SK-N-SH (cell line): Measurements from ENCODE around the gene PTPRD. TPM values are rescaled to one million over a fixed set of nuclear protein-coding genes. Genes with fewer than 3 reads are reported as not detected.

Experiments used
- CTCF ChIA-PET: fragments of 300-600, 350-600 bp; formaldehyde crosslinking; extraction: SDS; loops from one replicate; lab custom pipeline; 2021; lab: Yijun Ruan, JAX
- POLR2A ChIA-PET: fragments of 350-600 bp; sonication (Branson Sonifier 250); formaldehyde crosslinking; extraction: SDS; loops from one replicate; lab custom pipeline; 2020; ENCODE audit warnings: antibody characterized with exemption, inconsistent platforms; lab: Yijun Ruan, JAX
- DNase-seq: peaks from one replicate; pipeline ENCODE4 v3.0.0; 2012
- H2AFZ ChIP-seq: fragments of 200-600 bp; sonication (generic); 2 replicates; pipeline ENCODE4 v1.8.1; 2016; ENCODE audit warnings: antibody characterized with exemption, mild to moderate bottlenecking, low read depth
- H3F3A ChIP-seq: fragments of 200-600 bp; sonication (generic); replicated peaks from 2 replicates; pipeline ENCODE3; 2016; ENCODE audit warnings: antibody characterized with exemption, mild to moderate bottlenecking; ENCODE audit not compliant: insufficient read depth
- H3K27ac ChIP-seq, 2 experiments: fragments of 200-500 bp in 1 of 2; fragments of 200-600 bp in 1 of 2; sonication (Bioruptor generic) in 1 of 2; sonication (generic), shearing (Covaris generic) in 1 of 2; 2 replicates each; pipeline versions ENCODE4 v1.5.1 to v1.6.1; 2014 to 2016; ENCODE audit warnings: low read depth in 2 of 2, inconsistent platforms in 1 of 2, low read length in 1 of 2, mild to moderate bottlenecking in 1 of 2, mixed read lengths in 1 of 2
- H3K27me3 ChIP-seq: fragments of 200-600 bp; sonication (generic), shearing (Covaris generic); 2 replicates; pipeline ENCODE4 v1.6.1; 2016; ENCODE audit warnings: mixed run types; ENCODE audit not compliant: insufficient read depth
- H3K36me3 ChIP-seq, 2 experiments: fragments of 200-500 bp in 1 of 2; fragments of 200-600 bp in 1 of 2; sonication (Bioruptor generic) in 1 of 2; sonication (generic) in 1 of 2; replicated peaks in 1 of 2; 2 replicates each; pipeline versions ENCODE3 to v1.5.1; 2014 to 2016; ENCODE audit warnings: low read length in 1 of 2, mild to moderate bottlenecking in 1 of 2; ENCODE audit not compliant: insufficient read depth in 2 of 2, control insufficient read depth in 1 of 2
- H3K4me1 ChIP-seq, 2 experiments: fragments of 200-500 bp in 1 of 2; fragments of 200-600 bp in 1 of 2; sonication (Bioruptor generic) in 1 of 2; sonication (generic), shearing (Covaris generic) in 1 of 2; 2 replicates each; pipeline versions ENCODE4 v1.5.1 to v1.6.1; 2014 to 2016; ENCODE audit warnings: low read depth in 1 of 2, low read length in 1 of 2, mixed run types in 1 of 2; ENCODE audit not compliant: insufficient read depth in 2 of 2, control insufficient read depth in 1 of 2
- H3K4me2 ChIP-seq: fragments of 200-600 bp; sonication (generic), shearing (Covaris generic); 2 replicates; pipeline ENCODE4 v1.6.1; 2017; ENCODE audit warnings: mixed run types
- H3K4me3 ChIP-seq, 2 experiments: fragments of 200-500 bp in 1 of 2; fragments of 200-600 bp in 1 of 2; sonication (Bioruptor generic) in 1 of 2; sonication (generic), shearing (Covaris generic) in 1 of 2; 2 replicates each; pipeline versions ENCODE4 v1.5.1 to v1.8.1; 2014 to 2016; ENCODE audit warnings: low read depth in 2 of 2, inconsistent platforms in 1 of 2, low read length in 1 of 2, mild to moderate bottlenecking in 1 of 2, mixed read lengths in 1 of 2, moderate library complexity in 1 of 2
- H3K79me2 ChIP-seq: fragments of 200-600 bp; sonication (generic); 2 replicates; pipeline ENCODE4 v1.8.1; 2017; ENCODE audit warnings: mild to moderate bottlenecking; ENCODE audit not compliant: insufficient read depth
- H3K9ac ChIP-seq: fragments of 200-600 bp; sonication (generic); 2 replicates; pipeline ENCODE4 v1.6.1; 2017; ENCODE audit warnings: mixed run types
- H3K9me2 ChIP-seq: fragments of 200-600 bp; sonication (generic); 2 replicates; pipeline ENCODE4 v1.6.1; 2017; ENCODE audit warnings: mixed run types
- H3K9me3 ChIP-seq: fragments of 200-600 bp; sonication (generic); 2 replicates; pipeline ENCODE4 v1.6.1; 2017; ENCODE audit warnings: mixed run types, mild to moderate bottlenecking, moderate library complexity
- H4K20me1 ChIP-seq: fragments of 200-600 bp; sonication (generic); 2 replicates; pipeline ENCODE4 v1.6.1; 2017; ENCODE audit warnings: mild to moderate bottlenecking, mixed run types; ENCODE audit not compliant: insufficient read depth
- CHD2 ChIP-seq: fragments of 150-350 bp; IDR thresholded peaks from 2 replicates; pipeline ENCODE4 v1.6.1; 2018; ENCODE audit warnings: low read length; ENCODE audit not compliant: partially characterized antibody
- ELF1 ChIP-seq: IDR thresholded peaks from 2 replicates; pipeline ENCODE4 v1.4.0; 2012
- EZH2phosphoT487 ChIP-seq: fragments of 200-600 bp; sonication (generic); IDR thresholded peaks from 2 replicates; pipeline ENCODE4 v1.6.1; 2017; ENCODE audit warnings: low read depth, mixed run types, mild to moderate bottlenecking, antibody characterized with exemption, moderate library complexity, borderline replicate concordance
- FOSL2 ChIP-seq: IDR thresholded peaks from 2 replicates; pipeline ENCODE4 v1.4.0; 2012; ENCODE audit warnings: low read depth, mild to moderate bottlenecking, moderate library complexity, borderline replicate concordance
- FOXJ3 ChIP-seq: sonication (generic); formaldehyde crosslinking; IDR thresholded peaks from 2 replicates; pipeline ENCODE4 v1.5.1; 2020; ENCODE audit warnings: mild to moderate bottlenecking, missing genetic modification reagents
- FOXM1 ChIP-seq: IDR thresholded peaks from 2 replicates; pipeline ENCODE4 v1.4.0; 2012; ENCODE audit warnings: low read depth, mild to moderate bottlenecking
- GABPA ChIP-seq: IDR thresholded peaks from 2 replicates; pipeline ENCODE4 v1.4.0; 2012; ENCODE audit warnings: low read depth, mild to moderate bottlenecking
- GATA2 ChIP-seq: sonication (generic); formaldehyde crosslinking; IDR thresholded peaks from 2 replicates; pipeline ENCODE4 v1.5.0; 2020; ENCODE audit warnings: mild to moderate bottlenecking, missing genetic modification reagents
- MEF2A ChIP-seq: IDR thresholded peaks from 2 replicates; pipeline ENCODE4 v1.4.0; 2012; ENCODE audit warnings: low read depth, borderline replicate concordance
- MXI1 ChIP-seq: IDR thresholded peaks from 2 replicates; pipeline ENCODE4 v1.6.1; 2012; ENCODE audit warnings: mild to moderate bottlenecking, low read depth, low read length, improper control_type of control experiment
- NFIC ChIP-seq: IDR thresholded peaks from 2 replicates; pipeline ENCODE4 v1.4.0; 2012; ENCODE audit warnings: borderline replicate concordance
- POLR2AphosphoS5 ChIP-seq: IDR thresholded peaks from 2 replicates; pipeline ENCODE4 v1.6.1; 2012; ENCODE audit warnings: low read depth, low read length
- RFX5 ChIP-seq: IDR thresholded peaks from 2 replicates; pipeline ENCODE4 v1.6.1; 2012; ENCODE audit warnings: mild to moderate bottlenecking, improper control_type of control experiment, low read length
- RXRA ChIP-seq: IDR thresholded peaks from 2 replicates; pipeline ENCODE4 v1.4.0; 2012; ENCODE audit warnings: low read depth, mild to moderate bottlenecking, borderline replicate concordance
- SIN3A ChIP-seq: IDR thresholded peaks from 2 replicates; pipeline ENCODE4 v1.6.1; 2012; ENCODE audit warnings: low read depth, mild to moderate bottlenecking, low read length, moderate library complexity, borderline replicate concordance
- TAF1 ChIP-seq: IDR thresholded peaks from 2 replicates; pipeline ENCODE4 v1.6.1; 2012; ENCODE audit warnings: low read depth, mild to moderate bottlenecking, low read length, moderate library complexity, borderline replicate concordance
- TCF12 ChIP-seq: IDR thresholded peaks from 2 replicates; pipeline ENCODE4 v1.4.0; 2012
- TEAD4 ChIP-seq: IDR thresholded peaks from 2 replicates; pipeline ENCODE4 v1.4.0; 2012; ENCODE audit warnings: mild to moderate bottlenecking, borderline replicate concordance; ENCODE audit not compliant: insufficient read depth
- USF2 ChIP-seq: fragments of 150-350 bp; IDR thresholded peaks from 2 replicates; pipeline ENCODE4 v1.6.1; 2017; ENCODE audit warnings: antibody characterized with exemption, low read length, low read depth, borderline replicate concordance
- YY1 ChIP-seq: IDR thresholded peaks from 2 replicates; pipeline ENCODE4 v1.4.0; 2012; ENCODE audit warnings: low read depth, mild to moderate bottlenecking
- WGBS: methylation state at CpG from one replicate; pipeline ENCODE4 v1.1.6; 2017; ENCODE audit warnings: low lambda C conversion rate; 5-methylcytosine and 5-hydroxymethylcytosine counted together
- polyA plus RNA-seq, 3 experiments: library from polyadenylated mRNA; depleted of rRNA; stranded (reverse); fragments of >200 nt; gene quantifications; 2 replicates each; pipeline ENCODE4 v1.2.3, GENCODE V29; 2012
- TF ChIP-seq, protein P1 (sequence below): IDR thresholded peaks from 2 replicates; pipeline ENCODE4 v1.4.0; 2012; ENCODE audit warnings: low read depth, borderline replicate concordance
- TF ChIP-seq, protein P2 (sequence below): IDR thresholded peaks from 2 replicates; pipeline ENCODE4 v1.4.0; 2012; ENCODE audit warnings: low read depth, borderline replicate concordance
- TF ChIP-seq, protein P3 (sequence below): IDR thresholded peaks from 2 replicates; pipeline ENCODE4; 2012

PTPRD gene
- polyA plus RNA-seq, 1 of the 3 experiments (the other 2 are of a cell fraction) = 0.15 TPM

DNA sequence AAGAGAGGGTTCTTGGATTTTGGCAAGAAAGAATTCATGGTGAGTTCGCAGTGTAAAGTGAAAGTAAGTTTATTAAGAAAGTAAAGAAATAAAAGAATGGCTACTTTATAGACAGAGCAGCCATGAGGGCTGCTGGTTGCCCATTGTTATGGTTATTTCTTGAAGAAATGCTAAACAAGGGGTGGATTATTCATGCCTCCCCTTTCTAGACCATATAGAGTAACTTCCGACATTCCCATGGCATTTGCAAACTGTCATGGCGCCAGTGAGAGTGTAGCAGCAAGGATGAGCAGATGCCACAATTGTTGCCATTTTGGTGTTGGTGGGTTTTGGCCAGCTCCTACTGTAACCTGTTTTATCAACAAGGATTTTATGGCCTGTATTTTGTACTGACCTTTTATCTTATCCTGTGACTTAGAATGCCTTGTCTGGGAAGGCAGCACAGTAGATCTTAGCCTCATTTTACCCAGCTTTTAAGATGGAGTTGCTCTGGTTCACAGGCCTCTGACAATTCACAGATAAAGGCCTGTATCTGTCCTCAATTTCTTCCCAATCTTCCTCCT is 1787.1 kb downstream of the PTPRD start:
- no peak overlapping the region for H3K4me3 ChIP-seq
- no peak overlapping the region for H2AFZ ChIP-seq

GRCh38 chr9:8823131-8823895 is 1789.5 kb downstream of the PTPRD start:
- Histone ChIP-seq H3K9me2 (no peaks in the 10 kb centered on the region), H4K20me1 (no peaks in the 10 kb centered on the region), H3K4me2 (no peak overlapping the region), H3K9ac (no peak overlapping the region), H3K36me3 (no peaks in the 10 kb centered on the region), H3K4me3 (no peak overlapping the region), H3K27ac (no peak overlapping the region), H3K27me3 (no peaks in the 10 kb centered on the region), H3K79me2 (no peaks in the 10 kb centered on the region), H3K9me3 (no peaks in the 10 kb centered on the region), H3F3A (no peaks in the 10 kb centered on the region), H2AFZ (no peak overlapping the region), H3K4me1 (no peaks in the 10 kb centered on the region)
- TF ChIP-seq, protein P1, sequence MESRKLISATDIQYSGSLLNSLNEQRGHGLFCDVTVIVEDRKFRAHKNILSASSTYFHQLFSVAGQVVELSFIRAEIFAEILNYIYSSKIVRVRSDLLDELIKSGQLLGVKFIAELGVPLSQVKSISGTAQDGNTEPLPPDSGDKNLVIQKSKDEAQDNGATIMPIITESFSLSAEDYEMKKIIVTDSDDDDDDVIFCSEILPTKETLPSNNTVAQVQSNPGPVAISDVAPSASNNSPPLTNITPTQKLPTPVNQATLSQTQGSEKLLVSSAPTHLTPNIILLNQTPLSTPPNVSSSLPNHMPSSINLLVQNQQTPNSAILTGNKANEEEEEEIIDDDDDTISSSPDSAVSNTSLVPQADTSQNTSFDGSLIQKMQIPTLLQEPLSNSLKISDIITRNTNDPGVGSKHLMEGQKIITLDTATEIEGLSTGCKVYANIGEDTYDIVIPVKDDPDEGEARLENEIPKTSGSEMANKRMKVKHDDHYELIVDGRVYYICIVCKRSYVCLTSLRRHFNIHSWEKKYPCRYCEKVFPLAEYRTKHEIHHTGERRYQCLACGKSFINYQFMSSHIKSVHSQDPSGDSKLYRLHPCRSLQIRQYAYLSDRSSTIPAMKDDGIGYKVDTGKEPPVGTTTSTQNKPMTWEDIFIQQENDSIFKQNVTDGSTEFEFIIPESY = no peak
- TF ChIP-seq TAF1 = no peak
- TF ChIP-seq CHD2 = no peak
- no peak for TF ChIP-seq TCF12
- no peak for TF ChIP-seq USF2
- TF ChIP-seq EZH2phosphoT487 = no peak
- TF ChIP-seq MXI1 = no peak
- no peak for TF ChIP-seq GABPA
- no peak for TF ChIP-seq RXRA
- WGBS = 82% methylated on average over 10 of the region's 10 CpGs
- DNase-seq = no peak
- ChIA-PET CTCF (interaction anchor here (1.2 kb wide), 1 partner anchor 13 kb away, joined by 3 read pairs; no protein-coding TSS in a partner anchor), POLR2A (no interaction called here)

More for the DNA sequence above, 1787.1 kb downstream of the PTPRD start:
- Histone ChIP-seq H3F3A (no peaks in the 10 kb centered on the region), H3K36me3 (no peaks in the 10 kb centered on the region), H3K9me2 (no peaks in the 10 kb centered on the region), H3K27me3 (no peaks in the 10 kb centered on the region), H3K9ac (no peak overlapping the region), H3K4me2 (no peak overlapping the region), H3K9me3 (no peaks in the 10 kb centered on the region), H3K4me1 (no peaks in the 10 kb centered on the region; a peak in 1 of 4 replicates), H4K20me1 (no peaks in the 10 kb centered on the region), H3K79me2 (no peaks in the 10 kb centered on the region), H3K27ac (no peak overlapping the region)
- ChIA-PET CTCF (interaction anchor here (0.6 kb wide), 1 partner anchor 711 kb away, joined by 3 read pairs; no protein-coding TSS in a partner anchor), POLR2A (no interaction called here)
- TF ChIP-seq GABPA (no peak), POLR2AphosphoS5 (no peak), FOSL2 (no peak), FOXM1 (no peak), YY1 (no peak), MEF2A (no peak), GATA2 (no peak), ELF1 (no peak), NFIC (no peak), FOXJ3 (CRISPR knock-in tag) (no peak), TCF12 (no peak), SIN3A (no peak), TAF1 (no peak), RFX5 (no peak), TEAD4 (no peak), CHD2 (no peak)
- TF ChIP-seq, protein P2, sequence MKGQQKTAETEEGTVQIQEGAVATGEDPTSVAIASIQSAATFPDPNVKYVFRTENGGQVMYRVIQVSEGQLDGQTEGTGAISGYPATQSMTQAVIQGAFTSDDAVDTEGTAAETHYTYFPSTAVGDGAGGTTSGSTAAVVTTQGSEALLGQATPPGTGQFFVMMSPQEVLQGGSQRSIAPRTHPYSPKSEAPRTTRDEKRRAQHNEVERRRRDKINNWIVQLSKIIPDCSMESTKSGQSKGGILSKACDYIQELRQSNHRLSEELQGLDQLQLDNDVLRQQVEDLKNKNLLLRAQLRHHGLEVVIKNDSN = no peak
- TF ChIP-seq, protein P3, sequence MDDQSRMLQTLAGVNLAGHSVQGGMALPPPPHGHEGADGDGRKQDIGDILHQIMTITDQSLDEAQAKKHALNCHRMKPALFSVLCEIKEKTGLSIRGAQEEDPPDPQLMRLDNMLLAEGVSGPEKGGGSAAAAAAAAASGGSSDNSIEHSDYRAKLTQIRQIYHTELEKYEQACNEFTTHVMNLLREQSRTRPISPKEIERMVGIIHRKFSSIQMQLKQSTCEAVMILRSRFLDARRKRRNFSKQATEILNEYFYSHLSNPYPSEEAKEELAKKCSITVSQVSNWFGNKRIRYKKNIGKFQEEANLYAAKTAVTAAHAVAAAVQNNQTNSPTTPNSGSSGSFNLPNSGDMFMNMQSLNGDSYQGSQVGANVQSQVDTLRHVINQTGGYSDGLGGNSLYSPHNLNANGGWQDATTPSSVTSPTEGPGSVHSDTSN = no peak
- no peak for DNase-seq
- 31% methylated on average over 3 of the region's 3 CpGs for WGBS
